Measurements from ENCODE around the gene PDE6G. TPM values are rescaled to one million over a fixed set of nuclear protein-coding genes. Genes with fewer than 3 reads are reported as not detected.

PDE6G gene
- total RNA-seq, 1 donor from 2014 or later, result not detected

DNA sequence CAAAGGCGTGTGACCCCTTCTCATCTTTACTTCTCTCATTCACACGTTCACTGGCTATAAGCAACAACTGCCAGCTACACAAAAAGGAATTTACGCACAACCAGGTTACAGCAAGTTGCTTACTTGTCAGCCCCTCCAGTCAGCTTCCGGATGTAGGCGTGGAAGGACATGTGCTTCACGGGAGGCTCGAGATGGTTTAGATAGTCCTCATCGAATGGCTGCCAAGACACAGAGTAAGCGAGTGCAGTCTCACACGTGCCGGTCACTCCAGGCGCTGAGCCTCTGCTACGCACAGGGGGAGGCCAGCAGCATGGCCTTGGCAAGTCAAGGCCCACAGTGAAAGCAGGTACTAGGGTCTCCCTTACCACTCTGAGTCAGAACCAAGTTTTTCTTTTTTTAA, 47.7 kb downstream of the PDE6G start:
- ATAC-seq (ENCODE audit: poor library complexity) (no peak), DNase-seq (no peak)
- intact Hi-C loops (cut with DNase I), result no loop called here

DNA sequence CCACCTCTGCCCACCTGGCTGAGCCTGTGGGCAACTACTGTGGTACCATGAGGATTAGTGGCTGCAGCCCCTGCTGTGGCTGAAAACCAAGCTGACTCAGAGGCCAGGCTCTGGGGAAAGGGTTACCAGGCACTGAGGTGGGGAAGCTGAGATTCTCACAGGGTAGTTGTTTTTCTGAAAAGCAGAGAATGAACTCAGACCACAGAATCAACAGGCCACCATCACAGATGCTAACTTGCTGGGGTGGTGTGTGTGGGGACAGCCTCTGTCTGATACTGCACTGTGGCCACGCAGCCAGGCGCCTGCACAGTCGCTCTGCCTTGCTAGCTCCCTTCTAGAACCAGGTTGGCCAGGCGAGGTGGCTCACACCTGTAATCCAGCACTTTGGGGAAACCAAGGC, 48.3 kb downstream of the PDE6G start:
- no peak for DNase-seq
- ATAC-seq (ENCODE audit: poor library complexity), result no peak
- intact Hi-C loops (cut with DNase I), result no loop called here

- DNase-seq (no peak), ATAC-seq (ENCODE audit: poor library complexity) (no peak)
- intact Hi-C loops (cut with DNase I), result no loop called here
Measured at GRCh38 chr17:81607431-81607830, 48.9 kb downstream of the PDE6G start.

GRCh38 chr17:81603846-81604610, 52.3 kb downstream of the PDE6G start:
- DNase-seq (no peak), ATAC-seq (ENCODE audit: poor library complexity) (no peak)
- intact Hi-C loops (cut with DNase I), result loop anchor here (5.0 kb wide), 1 partner anchor 352 kb away; no protein-coding TSS in a partner anchor

DNA sequence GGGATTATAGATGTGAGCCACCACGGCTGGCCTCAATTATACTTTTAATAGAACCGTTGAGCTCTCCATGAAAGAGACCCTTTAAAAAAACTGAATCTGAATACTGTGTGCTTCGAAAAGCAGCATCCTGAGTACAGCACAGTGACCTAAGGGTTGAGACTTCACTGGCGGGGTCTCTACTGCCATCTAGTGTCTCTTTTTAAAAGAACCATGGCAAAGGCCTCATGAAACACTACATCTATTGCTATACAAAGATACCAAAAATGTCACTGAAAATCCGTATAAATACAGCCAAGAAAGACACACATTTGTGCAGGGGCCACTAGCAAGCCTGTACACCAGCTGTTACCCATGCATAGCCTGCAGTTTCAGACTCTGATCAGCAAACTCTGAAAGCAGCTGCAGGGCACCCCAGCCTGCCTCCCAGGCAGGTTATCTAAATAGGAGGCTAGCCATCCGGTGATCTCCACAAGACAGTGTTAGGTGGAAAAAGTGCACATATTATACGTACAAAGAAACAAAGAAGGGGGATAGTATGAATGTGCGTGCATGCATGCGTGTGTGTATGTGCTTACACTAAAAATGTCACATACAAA, 54.7 kb downstream of the PDE6G start:
- intact Hi-C loops (cut with DNase I), result loop anchor here (5.0 kb wide), 1 partner anchor 349 kb away; no protein-coding TSS in a partner anchor
- ATAC-seq (ENCODE audit: poor library complexity) (peak; percentile 87), DNase-seq (no peak)

Small RNAs within 50 kb of the gene (microRNA-seq; reads per million reads assigned to microRNA genes)
- gene MIR6786, result not detected

Other genes starting within 250 kb of the PDE6G start
- 369 TPM for gene ACTG1, start 143.7 kb downstream of the PDE6G start, total RNA-seq
- 0.19 TPM for gene FSCN2, start 128.2 kb downstream of the PDE6G start, total RNA-seq
- 13.0 TPM for gene FAAP100, start 104.2 kb downstream of the PDE6G start, total RNA-seq
- 81.1 TPM for gene NPLOC4, start 19.4 kb downstream of the PDE6G start, total RNA-seq
- gene TSPAN10, start 19.3 kb downstream of the PDE6G start, total RNA-seq, result 0.24 TPM
- gene OXLD1, start 10.1 kb upstream of the PDE6G start, total RNA-seq, result 16.1 TPM
- gene CCDC137, start 10.2 kb upstream of the PDE6G start, total RNA-seq, result 4.8 TPM
- gene ARL16, start 27.3 kb upstream of the PDE6G start, total RNA-seq, result 11.9 TPM
- 34.5 TPM for gene HGS, start 27.5 kb upstream of the PDE6G start, total RNA-seq
- gene MRPL12, start 46.8 kb upstream of the PDE6G start, total RNA-seq, result 173 TPM
- gene SLC25A10, start 55.7 kb upstream of the PDE6G start, total RNA-seq, result 7.0 TPM
- gene GCGR, start 147.6 kb upstream of the PDE6G start, total RNA-seq, result not detected
- gene MCRIP1, start 176.7 kb upstream of the PDE6G start, total RNA-seq, result 104 TPM
- gene PPP1R27, start 178.5 kb upstream of the PDE6G start, total RNA-seq, result not detected
- gene P4HB, start 204.0 kb upstream of the PDE6G start, total RNA-seq, result 309 TPM
- gene ARHGDIA, start 214.8 kb upstream of the PDE6G start, total RNA-seq, result 113 TPM
- 29.9 TPM for gene ALYREF, start 235.0 kb upstream of the PDE6G start, total RNA-seq
- gene ANAPC11, start 235.2 kb upstream of the PDE6G start, total RNA-seq, result 176 TPM
- 0.24 TPM for gene NPB, start 245.7 kb upstream of the PDE6G start, total RNA-seq